GM21737 (cell line): ENCODE data around the gene RAB33B.

ENCODE experiments used
- ATAC-seq: cut with Tn5 transposase; IDR thresholded peaks from one replicate; pipeline ENCODE4 v1.9.1; 2021; ENCODE audit warnings: mild to moderate bottlenecking, moderate library complexity; ENCODE audit not compliant: unreplicated experiment

Gene RAB33B

DNA sequence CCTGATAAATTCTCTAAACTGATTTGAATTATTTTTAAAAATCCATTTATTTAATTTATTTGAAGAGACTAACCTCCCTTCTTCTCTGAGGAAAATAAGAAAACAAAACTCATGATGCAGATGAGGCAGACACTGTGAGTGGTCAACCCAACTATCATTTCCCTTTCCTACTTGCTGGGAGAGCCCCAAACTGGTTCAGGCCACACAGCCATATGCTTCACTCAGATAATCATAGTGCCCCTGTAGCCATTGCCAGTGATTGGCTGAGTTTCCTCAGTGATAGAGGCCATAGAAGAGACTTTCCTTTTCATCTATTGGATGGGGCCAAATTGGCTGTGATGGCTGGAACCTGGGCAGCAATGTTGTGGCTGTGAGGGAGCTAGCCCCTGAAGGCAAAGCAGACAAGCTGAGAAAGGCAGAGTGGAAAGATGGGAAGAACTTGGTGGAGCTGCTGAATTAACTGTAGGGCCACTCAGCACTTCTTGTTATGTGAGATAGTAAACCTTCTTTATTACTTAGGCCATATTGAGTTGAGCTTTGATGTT is 49.8 kb downstream of the RAB33B start:
- no peak for ATAC-seq

DNA sequence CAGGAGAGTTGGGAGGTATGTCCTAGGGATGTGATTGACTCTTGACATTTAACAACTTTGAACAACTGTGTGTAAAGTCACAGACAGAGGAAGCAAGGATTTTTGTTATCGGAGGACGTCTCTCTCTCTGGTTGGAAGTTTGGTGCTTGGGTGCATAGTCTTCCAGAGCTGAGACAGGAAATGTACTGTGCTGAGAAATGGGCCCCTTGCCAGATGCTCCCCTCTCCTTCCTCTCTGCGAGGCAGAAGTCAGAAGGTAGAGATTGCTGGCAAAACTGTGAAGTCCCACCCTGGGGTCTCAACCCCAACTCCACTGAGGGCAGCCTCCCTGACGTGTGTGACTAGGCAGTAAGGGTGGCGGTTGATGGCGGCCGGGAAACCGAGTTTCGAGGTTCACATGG is 52.9 kb downstream of the RAB33B start:
- ATAC-seq, result no peak

- ATAC-seq, result no peak
Observed at GRCh38 chr4:139508581-139509237, 54.8 kb downstream of the RAB33B start.

GRCh38 chr4:139509727-139510410 is 55.9 kb downstream of the RAB33B start:
- ATAC-seq, result no peak

- no peak for ATAC-seq
Observed at GRCh38 chr4:139511320-139511719, 57.4 kb downstream of the RAB33B start.

DNA sequence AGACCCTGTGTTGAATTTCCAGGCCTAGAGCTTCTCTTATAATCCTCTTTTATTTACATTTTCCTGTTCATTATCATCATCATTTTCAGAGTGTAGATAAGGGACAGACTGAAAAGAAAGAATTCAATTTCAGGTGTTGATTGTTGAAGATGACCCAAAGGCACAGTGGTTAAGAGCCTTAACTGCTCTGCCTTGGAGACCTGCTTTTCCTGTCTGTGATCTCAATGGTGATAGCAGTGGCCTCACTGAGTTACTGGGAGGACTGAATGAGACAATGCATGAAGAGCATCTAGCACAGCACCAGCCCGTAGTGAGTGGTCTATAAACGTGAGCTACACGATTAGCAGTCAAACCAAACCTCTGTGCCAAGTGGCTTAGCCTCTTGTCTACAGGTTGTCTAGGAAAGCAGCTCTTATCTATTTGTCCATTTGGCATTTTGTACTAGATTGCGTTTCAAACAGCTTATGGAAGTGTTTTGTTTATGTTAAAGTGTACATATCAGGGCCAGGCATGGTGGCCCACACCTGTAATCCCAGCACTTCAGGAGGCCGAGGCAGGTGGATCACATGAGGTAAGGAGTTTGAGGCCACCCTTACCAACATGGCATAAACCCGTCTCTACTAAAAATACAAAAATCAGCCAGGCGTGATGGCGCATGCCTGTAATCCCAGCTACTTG is 60.6 kb downstream of the RAB33B start:
- ATAC-seq, result no peak

GRCh38 chr4:139515531-139515958 is 61.6 kb downstream of the RAB33B start:
- ATAC-seq, result no peak

GRCh38 chr4:139521754-139522401 is 68.0 kb downstream of the RAB33B start:
- ATAC-seq, result no peak

DNA sequence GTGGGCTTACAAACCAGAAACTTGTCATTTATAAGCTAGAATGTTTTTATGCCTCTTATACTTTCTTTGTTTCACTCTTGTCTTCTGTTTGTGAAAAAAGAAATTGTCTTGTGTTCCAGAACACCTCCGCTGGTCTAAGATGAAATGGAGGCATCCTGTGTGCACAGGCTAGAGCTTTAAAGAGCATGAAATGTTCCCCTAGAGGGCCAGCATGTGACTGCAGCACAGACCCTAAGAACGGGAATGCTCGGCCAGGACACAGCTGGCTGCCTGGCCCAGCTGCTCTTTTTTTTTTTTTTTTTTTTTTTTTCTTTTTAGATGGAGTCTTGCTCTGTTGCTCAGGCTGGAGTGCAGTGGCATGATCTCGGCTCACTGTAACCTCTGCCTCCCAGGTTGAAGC is 68.5 kb downstream of the RAB33B start:
- ATAC-seq, result no peak

- no peak for ATAC-seq
Observed at GRCh38 chr4:139523076-139523475, 69.2 kb downstream of the RAB33B start.

- ATAC-seq, result no peak
Observed at GRCh38 chr4:139524062-139524631, 70.2 kb downstream of the RAB33B start.

GRCh38 chr4:139525414-139525813 is 71.5 kb downstream of the RAB33B start:
- no peak for ATAC-seq
